ENCODE results near the gene MAP2K6. TPM values are rescaled to one million over a fixed set of nuclear protein-coding genes. Genes with fewer than 3 reads are reported as not detected.

MAP2K6 gene
- polyA plus RNA-seq, 1 donor (not counting 4 experiments of a cell fraction or from before 2014, with no cell fraction given) = 0.39 TPM

GRCh38 chr17:69425978-69426377 is 11.5 kb downstream of the MAP2K6 start:
- no peak for DNase-seq (ENCODE audit: low read depth, low spot score)
- dilution Hi-C loops (cut with MboI; ENCODE audit: extremely low pct_ligation_motif_present, low sequenced_read_pairs) = no loop called here
- H3K79me2 ChIP-seq (ENCODE audit: control insufficient read depth, insufficient read depth, low read length) = no peaks in the 10 kb centered on the region
- FAIRE-seq = no peak
- no peaks in the 10 kb centered on the region for H4K20me1 ChIP-seq (ENCODE audit: control insufficient read depth, extremely low read depth, insufficient read depth, low read length)
- no peak overlapping the region for H3K4me3 ChIP-seq (ENCODE audit: control insufficient read depth in 2 of 3, extremely low read depth in 1 of 3, insufficient read depth in 2 of 3, low read depth in 1 of 3, low read length in 3 of 3)
- H3K4me2 ChIP-seq (ENCODE audit: control insufficient read depth, extremely low read depth, insufficient read depth, low read depth, low read length) = no peak overlapping the region
- H2AFZ ChIP-seq (ENCODE audit: control insufficient read depth, low read length) = no peak overlapping the region
- peaks cover 13% of the 10 kb centered on the region for H3K4me1 ChIP-seq (ENCODE audit: control insufficient read depth, extremely low read depth, insufficient read depth, low read length)
- no peaks in the 10 kb centered on the region for H3K9me3 ChIP-seq (ENCODE audit: control insufficient read depth, low read depth, low read length)
- no peaks in the 10 kb centered on the region for H3K27me3 ChIP-seq (ENCODE audit: control insufficient read depth, extremely low read depth, insufficient read depth, low read length)
- no peaks in the 10 kb centered on the region for H3K9me1 ChIP-seq (ENCODE audit: control insufficient read depth, extremely low read depth, insufficient read depth, low read length)
- H3K9ac ChIP-seq (ENCODE audit: control insufficient read depth, extremely low read depth, insufficient read depth, low read length) = no peak overlapping the region
- TF ChIP-seq CTCF (optimal IDR thresholded peaks at IDR 0.05 in 1 of 3, IDR thresholded peaks at IDR 0.05 in 1 of 3, conservative IDR thresholded peaks at IDR 0.05 in 1 of 3; ENCODE audit: extremely low read depth in 1 of 3, insufficient read depth in 2 of 3, low read length in 3 of 3) (no peak), EZH2 (IDR thresholded peaks at IDR 0.05; ENCODE audit: low read length) (no peak)
- no peak overlapping the region for H3K27ac ChIP-seq (ENCODE audit: control insufficient read depth, insufficient read depth, low read length)
- no peaks in the 10 kb centered on the region for H3K36me3 ChIP-seq (ENCODE audit: control insufficient read depth in 2 of 2, extremely low read depth in 1 of 2, insufficient read depth in 2 of 2, low read length in 2 of 2)

- Histone ChIP-seq H3K4me3 (ENCODE audit: control insufficient read depth in 2 of 3, extremely low read depth in 1 of 3, insufficient read depth in 2 of 3, low read depth in 1 of 3, low read length in 3 of 3) (no peak overlapping the region), H3K4me1 (ENCODE audit: control insufficient read depth, extremely low read depth, insufficient read depth, low read length) (peaks cover 14% of the 10 kb centered on the region), H3K9me3 (ENCODE audit: control insufficient read depth, low read depth, low read length) (no peaks in the 10 kb centered on the region), H3K9ac (ENCODE audit: control insufficient read depth, extremely low read depth, insufficient read depth, low read length) (no peak overlapping the region), H3K27ac (ENCODE audit: control insufficient read depth, insufficient read depth, low read length) (no peak overlapping the region), H2AFZ (ENCODE audit: control insufficient read depth, low read length) (peak overlapping the region; percentile 6), H4K20me1 (ENCODE audit: control insufficient read depth, extremely low read depth, insufficient read depth, low read length) (no peaks in the 10 kb centered on the region), H3K9me1 (ENCODE audit: control insufficient read depth, extremely low read depth, insufficient read depth, low read length) (no peaks in the 10 kb centered on the region), H3K36me3 (ENCODE audit: control insufficient read depth in 2 of 2, extremely low read depth in 1 of 2, insufficient read depth in 2 of 2, low read length in 2 of 2) (no peaks in the 10 kb centered on the region), H3K79me2 (ENCODE audit: control insufficient read depth, insufficient read depth, low read length) (no peaks in the 10 kb centered on the region), H3K4me2 (ENCODE audit: control insufficient read depth, extremely low read depth, insufficient read depth, low read depth, low read length) (no peak overlapping the region), H3K27me3 (ENCODE audit: control insufficient read depth, extremely low read depth, insufficient read depth, low read length) (no peaks in the 10 kb centered on the region)
- DNase-seq (ENCODE audit: low read depth, low spot score) (no peak), FAIRE-seq (no peak)
- no peak for TF ChIP-seq EZH2 (IDR thresholded peaks at IDR 0.05; ENCODE audit: low read length)
- TF ChIP-seq CTCF (optimal IDR thresholded peaks at IDR 0.05 in 1 of 3, IDR thresholded peaks at IDR 0.05 in 1 of 3, conservative IDR thresholded peaks at IDR 0.05 in 1 of 3; ENCODE audit: extremely low read depth in 1 of 3, insufficient read depth in 2 of 3, low read length in 3 of 3) = no peak
- dilution Hi-C loops (cut with MboI; ENCODE audit: extremely low pct_ligation_motif_present, low sequenced_read_pairs) = no loop called here
Observed at GRCh38 chr17:69427486-69428197, 13.1 kb downstream of the MAP2K6 start.

Data from keratinocyte (primary cell).